GM12801 (cell line): ENCODE measurements around the gene ETHE1.

Source experiments
- TF ChIP-seq, protein P1 (sequence below): IDR thresholded peaks from one replicate; pipeline ENCODE4 v1.5.1; 2011; ENCODE audit warnings: control low read depth; ENCODE audit not compliant: insufficient read length; ENCODE audit errors: extremely low read depth

ETHE1 gene

GRCh38 chr19:43470288-43470687 lies 56.7 kb downstream of the ETHE1 start:
- TF ChIP-seq, protein P1, sequence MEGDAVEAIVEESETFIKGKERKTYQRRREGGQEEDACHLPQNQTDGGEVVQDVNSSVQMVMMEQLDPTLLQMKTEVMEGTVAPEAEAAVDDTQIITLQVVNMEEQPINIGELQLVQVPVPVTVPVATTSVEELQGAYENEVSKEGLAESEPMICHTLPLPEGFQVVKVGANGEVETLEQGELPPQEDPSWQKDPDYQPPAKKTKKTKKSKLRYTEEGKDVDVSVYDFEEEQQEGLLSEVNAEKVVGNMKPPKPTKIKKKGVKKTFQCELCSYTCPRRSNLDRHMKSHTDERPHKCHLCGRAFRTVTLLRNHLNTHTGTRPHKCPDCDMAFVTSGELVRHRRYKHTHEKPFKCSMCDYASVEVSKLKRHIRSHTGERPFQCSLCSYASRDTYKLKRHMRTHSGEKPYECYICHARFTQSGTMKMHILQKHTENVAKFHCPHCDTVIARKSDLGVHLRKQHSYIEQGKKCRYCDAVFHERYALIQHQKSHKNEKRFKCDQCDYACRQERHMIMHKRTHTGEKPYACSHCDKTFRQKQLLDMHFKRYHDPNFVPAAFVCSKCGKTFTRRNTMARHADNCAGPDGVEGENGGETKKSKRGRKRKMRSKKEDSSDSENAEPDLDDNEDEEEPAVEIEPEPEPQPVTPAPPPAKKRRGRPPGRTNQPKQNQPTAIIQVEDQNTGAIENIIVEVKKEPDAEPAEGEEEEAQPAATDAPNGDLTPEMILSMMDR = no peak

DNA sequence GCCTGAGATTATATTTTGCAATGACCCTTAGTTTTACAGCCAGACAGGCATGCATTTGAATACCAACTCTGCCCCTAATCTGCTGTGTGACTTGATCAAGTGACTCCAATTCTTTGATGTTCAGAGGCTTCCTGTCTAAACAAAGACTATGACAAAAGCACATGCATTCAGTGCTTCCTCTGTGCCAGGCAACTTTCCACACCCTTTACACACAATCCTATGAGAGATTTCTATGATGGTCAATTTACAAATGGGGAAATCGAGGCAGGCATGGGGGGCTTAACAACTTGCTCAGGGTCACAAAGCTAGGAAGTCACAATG lies 57.9 kb downstream of the ETHE1 start:
- TF ChIP-seq, protein P1 = no peak

DNA sequence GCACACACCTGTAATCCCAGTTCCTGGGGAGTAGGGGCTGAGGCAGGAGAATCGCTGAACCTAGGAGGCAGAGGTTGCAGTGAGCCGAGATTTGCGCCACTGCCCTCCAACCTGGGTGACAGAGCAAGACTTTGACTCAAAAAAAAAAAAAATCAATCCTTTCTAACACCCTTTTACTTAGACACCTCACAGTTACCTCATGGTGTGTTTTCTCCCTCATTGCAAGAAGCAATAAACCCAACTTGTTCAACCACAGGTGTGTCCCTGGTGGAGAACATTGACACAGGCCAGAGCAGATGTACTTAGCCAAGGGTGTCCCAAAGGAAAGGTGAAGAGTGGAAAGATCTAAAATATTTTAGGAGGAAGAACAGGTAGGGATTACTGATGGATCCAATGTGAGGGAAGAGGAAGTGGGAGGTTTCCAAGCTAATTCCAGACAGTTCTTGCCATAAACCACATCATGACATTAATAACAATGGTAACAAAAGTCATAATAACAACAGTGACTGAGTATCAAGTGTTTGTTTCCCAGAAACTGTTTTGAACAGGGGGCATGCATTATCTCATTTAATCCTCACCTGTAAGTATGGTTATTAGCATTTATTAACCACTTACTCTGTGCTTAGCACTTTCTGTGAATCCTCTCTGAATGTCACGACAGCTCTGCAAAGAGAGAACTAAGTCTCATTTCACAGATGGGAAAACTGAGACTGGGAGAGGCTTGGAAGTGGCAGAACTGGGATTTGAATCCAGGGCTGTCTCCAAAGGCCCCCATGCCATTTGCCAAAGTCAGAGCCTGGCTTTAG lies 58.4 kb downstream of the ETHE1 start:
- TF ChIP-seq, protein P1 = no peak

DNA sequence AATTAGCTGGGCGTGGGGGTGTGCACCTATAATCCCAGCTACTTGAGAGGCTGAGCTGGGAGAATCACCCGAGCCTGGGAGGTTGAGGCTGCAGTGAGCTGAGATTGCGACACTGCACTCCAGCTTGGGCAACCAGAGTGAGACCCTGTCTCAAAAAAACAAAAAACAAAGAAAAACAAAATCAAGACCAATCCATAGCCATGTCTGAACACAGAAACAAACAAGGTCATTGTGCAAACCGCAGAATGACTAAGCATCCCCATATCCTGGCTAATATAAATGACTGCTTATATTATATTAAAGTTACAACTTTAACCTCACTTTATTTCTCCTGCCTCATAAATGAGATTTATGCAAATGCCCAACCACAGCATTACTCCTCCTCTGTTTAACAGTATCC lies 59.3 kb downstream of the ETHE1 start:
- TF ChIP-seq, protein P1 = no peak

- TF ChIP-seq, protein P1 = no peak
Measured at GRCh38 chr19:43467276-43467675, 59.7 kb downstream of the ETHE1 start.

DNA sequence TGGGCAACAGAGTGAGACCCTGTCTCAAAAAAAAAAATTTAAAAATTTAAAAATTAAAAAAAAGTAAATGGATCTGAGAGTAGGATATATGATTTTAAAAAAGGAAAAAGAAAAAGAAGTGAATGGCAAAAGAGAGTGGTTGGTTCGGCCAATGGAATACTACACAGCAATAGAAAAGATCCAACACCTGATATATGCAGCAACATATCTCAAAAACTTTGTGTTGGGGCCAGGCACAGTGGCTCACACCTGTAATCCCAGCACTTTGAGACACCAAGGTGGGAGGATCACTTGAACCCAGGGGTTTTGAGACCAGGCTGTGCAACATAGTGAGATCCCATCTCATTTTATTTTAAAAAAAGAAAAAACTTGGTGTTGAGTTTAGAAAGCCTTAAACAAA lies 60.2 kb downstream of the ETHE1 start:
- TF ChIP-seq, protein P1 = no peak

GRCh38 chr19:43465468-43466120 lies 61.4 kb downstream of the ETHE1 start, which contains the start of gene LYPD3:
LYPD3 (minus strand) TSS chr19:43465608; CDS start chr19:43465571, 37 bp downstream.
- TF ChIP-seq, protein P1 = no peak
